ENCODE data around the gene VWA3B. TPM values are rescaled to one million over a fixed set of nuclear protein-coding genes. Genes with fewer than 3 reads are reported as not detected.

VWA3B gene
- total RNA-seq, 2 donors from 2014 or later, result not detected

DNA sequence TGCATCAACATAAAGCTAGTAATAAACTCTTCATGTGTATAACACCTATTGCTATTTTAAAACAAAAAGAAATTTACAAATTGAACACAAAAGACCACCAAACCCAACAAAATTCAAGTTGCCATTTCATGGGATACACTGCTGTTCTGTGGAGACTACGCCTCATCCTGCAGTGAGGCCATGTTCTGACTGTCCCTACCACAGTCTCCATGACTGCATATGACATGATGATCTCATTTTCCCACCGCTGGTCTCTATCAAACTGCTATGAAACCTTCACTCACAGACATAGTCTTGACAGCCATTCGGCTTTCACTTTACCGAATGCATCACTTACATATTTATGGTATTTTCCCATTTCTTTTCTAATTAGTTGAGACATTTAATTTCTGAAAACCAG lies 21.2 kb upstream of the VWA3B start:
- H3K36me3 ChIP-seq, result no peaks in the 10 kb centered on the region
- H3K4me3 ChIP-seq, result no peak overlapping the region
- H3K27me3 ChIP-seq, result no peaks in the 10 kb centered on the region
- no peaks in the 10 kb centered on the region for H3K4me1 ChIP-seq
- no peaks in the 10 kb centered on the region for H3K9me3 ChIP-seq
- DNase-seq (ENCODE audit: low spot score), result no peak
- TF ChIP-seq, protein P1, sequence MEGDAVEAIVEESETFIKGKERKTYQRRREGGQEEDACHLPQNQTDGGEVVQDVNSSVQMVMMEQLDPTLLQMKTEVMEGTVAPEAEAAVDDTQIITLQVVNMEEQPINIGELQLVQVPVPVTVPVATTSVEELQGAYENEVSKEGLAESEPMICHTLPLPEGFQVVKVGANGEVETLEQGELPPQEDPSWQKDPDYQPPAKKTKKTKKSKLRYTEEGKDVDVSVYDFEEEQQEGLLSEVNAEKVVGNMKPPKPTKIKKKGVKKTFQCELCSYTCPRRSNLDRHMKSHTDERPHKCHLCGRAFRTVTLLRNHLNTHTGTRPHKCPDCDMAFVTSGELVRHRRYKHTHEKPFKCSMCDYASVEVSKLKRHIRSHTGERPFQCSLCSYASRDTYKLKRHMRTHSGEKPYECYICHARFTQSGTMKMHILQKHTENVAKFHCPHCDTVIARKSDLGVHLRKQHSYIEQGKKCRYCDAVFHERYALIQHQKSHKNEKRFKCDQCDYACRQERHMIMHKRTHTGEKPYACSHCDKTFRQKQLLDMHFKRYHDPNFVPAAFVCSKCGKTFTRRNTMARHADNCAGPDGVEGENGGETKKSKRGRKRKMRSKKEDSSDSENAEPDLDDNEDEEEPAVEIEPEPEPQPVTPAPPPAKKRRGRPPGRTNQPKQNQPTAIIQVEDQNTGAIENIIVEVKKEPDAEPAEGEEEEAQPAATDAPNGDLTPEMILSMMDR (IDR thresholded peaks at IDR 0.05), result no peak
- no peak overlapping the region for H3K27ac ChIP-seq

DNA sequence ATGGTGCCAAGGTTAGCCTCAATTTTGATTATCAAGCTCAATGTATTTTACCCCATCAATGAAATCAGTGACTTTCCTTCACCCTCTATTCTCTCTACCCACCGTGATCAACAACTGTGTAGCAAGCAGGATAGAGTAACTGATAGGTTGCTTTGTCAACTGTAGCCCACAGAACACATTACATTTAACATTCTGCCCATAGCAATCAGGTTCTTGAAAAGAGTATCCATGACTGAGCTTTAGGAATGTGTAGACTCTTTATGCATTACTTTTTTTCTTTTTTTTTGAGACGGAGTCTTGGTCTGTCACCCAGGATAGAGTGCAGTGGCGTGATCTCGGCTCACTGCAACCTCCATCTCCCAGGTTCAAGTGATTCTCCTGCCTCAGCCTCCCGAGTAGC lies 19.8 kb upstream of the VWA3B start:
- H3K27ac ChIP-seq, result no peak overlapping the region
- no peaks in the 10 kb centered on the region for H3K9me3 ChIP-seq
- H3K4me1 ChIP-seq, result no peaks in the 10 kb centered on the region
- H3K4me3 ChIP-seq, result no peak overlapping the region
- TF ChIP-seq, protein P1 (IDR thresholded peaks at IDR 0.05), result no peak
- no peaks in the 10 kb centered on the region for H3K36me3 ChIP-seq
- H3K27me3 ChIP-seq, result no peaks in the 10 kb centered on the region
- DNase-seq (ENCODE audit: low spot score), result no peak

DNA sequence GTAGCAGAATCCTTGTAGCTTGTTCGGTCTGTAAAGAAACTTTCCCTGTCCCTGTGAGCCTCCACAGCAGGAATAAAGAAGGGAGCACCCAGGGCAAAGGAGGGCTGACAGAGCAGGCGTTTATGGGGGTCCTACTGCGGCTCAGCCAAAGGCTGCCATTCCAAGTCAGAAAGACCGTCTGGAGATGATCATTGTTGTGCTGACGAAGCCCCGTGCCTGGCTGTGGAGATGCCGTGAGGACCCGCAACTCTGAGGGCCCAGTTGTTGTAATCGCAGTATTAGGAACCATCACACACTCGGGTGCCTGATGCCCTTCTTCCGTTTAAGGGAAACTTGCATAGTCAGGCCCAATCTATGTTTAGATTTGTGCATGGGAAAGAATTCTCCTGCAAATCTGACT lies 16.9 kb upstream of the VWA3B start:
- Histone ChIP-seq H3K9me3 (peaks cover 0 to 5% of the 10 kb centered on the region in 2 donors), H3K27ac (no peak overlapping the region), H3K4me3 (no peak overlapping the region), H3K4me1 (no peaks in the 10 kb centered on the region), H3K27me3 (no peaks in the 10 kb centered on the region), H3K36me3 (no peaks in the 10 kb centered on the region)
- TF ChIP-seq, protein P1 (IDR thresholded peaks at IDR 0.05), result no peak
- DNase-seq (ENCODE audit: low spot score), result no peak

DNA sequence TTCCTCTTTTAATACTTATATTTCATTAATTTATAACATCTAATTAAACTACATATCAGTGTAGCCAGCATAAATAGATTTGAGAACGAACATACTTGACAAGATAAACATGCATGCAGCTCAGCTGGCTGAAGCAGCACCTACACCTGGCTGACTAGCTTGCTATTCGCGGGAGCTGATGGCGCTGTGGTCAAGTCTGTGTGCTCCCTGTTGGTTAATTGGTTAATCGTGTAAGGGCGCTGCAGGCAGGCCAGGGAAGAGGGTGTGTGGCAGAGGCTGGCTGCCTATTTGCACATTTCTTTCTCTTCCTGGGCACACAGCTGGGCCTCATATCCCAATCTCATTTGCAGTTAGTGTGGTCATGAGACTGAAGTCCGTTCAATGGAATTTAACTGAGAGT lies 14.5 kb upstream of the VWA3B start:
- TF ChIP-seq, protein P1 (IDR thresholded peaks at IDR 0.05), result no peak
- H3K27ac ChIP-seq, result no peak overlapping the region

DNA sequence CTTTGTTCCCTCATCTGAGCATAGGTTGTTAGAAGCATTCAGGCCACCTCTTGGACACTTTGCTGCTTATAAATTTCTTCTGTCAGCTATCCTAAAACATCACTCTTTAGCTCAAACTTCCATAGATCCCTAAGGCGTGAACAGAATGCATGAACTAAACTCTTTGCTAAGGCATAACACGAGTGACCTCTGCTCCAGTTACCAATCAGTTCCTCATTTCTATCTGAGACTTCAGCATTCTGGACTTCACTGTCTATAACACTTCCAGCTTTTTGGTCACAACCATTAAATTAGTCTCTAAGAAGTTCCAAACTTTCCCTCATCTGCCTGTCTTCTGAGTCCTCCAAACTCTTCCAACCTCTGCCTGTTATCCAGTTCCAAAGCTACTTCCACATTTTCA lies 8.3 kb upstream of the VWA3B start:
- Histone ChIP-seq H3K27me3 (no peaks in the 10 kb centered on the region), H3K9me3 (peaks cover 0 to 8% of the 10 kb centered on the region in 2 donors), H3K4me1 (no peaks in the 10 kb centered on the region), H3K4me3 (no peak overlapping the region), H3K36me3 (no peaks in the 10 kb centered on the region), H3K27ac (no peak overlapping the region)
- no peak for DNase-seq (ENCODE audit: low spot score)
- TF ChIP-seq, protein P1 (IDR thresholded peaks at IDR 0.05), result no peak

More for the DNA sequence above, 14.5 kb upstream of the VWA3B start:
- Histone ChIP-seq H3K4me3 (no peak overlapping the region), H3K27me3 (no peaks in the 10 kb centered on the region), H3K4me1 (no peaks in the 10 kb centered on the region), H3K36me3 (no peaks in the 10 kb centered on the region), H3K9me3 (peaks cover 0 to 5% of the 10 kb centered on the region in 2 donors)
- no peak for DNase-seq (ENCODE audit: low spot score)

DNA sequence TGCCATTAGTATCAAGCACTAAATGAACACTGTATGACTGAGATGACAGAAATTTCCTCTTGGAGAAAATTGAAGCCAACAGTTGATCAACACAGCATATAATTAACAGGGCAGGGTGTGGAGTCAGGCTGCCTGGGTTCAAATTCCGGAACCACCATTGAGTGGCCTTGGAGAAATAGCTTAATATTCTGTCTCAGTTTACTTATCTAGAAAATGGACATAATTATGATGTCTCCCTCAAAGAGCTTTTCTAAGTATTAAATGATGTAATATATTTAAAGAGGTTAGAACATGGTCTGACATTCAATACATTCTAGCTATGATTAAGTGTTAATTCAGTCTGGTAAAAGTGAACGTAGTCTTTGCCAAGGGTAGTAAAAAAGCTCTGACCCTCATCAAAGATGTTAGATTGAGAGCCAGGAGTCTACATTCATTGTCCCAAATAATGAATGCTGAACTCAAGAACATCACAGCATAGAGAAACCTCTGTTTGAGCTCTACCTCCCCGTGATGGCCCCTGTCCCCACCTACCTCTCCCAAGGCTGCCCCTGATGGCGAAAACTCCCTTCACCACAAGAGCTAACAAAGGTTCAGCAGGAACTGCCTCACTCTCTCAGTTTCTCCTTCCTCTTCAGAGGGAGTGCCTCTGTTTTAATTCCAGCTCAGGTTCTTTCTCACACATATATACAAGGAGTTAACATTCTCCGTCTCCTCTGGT lies 2.7 kb upstream of the VWA3B start:
- TF ChIP-seq, protein P1 (IDR thresholded peaks at IDR 0.05), result no peak
- H3K4me1 ChIP-seq, result peaks cover 0 to 14% of the 10 kb centered on the region in 2 donors
- H3K9me3 ChIP-seq, result no peaks in the 10 kb centered on the region
- H3K27me3 ChIP-seq, result no peaks in the 10 kb centered on the region
- no peak for DNase-seq (ENCODE audit: low spot score)
- H3K36me3 ChIP-seq, result no peaks in the 10 kb centered on the region
- H3K27ac ChIP-seq, result no peak overlapping the region
- no peak overlapping the region for H3K4me3 ChIP-seq
